ENCODE measurements around the gene HERC2.
A peak's percentile ranks its signal among the peaks of the same experiment; 100 is the strongest.
"Not testable (repeated sequence)": the region's sequence is repeated elsewhere in the genome, so short reads cannot be mapped to it uniquely, and the experiment has no call there.

The HERC2 gene, protein sequence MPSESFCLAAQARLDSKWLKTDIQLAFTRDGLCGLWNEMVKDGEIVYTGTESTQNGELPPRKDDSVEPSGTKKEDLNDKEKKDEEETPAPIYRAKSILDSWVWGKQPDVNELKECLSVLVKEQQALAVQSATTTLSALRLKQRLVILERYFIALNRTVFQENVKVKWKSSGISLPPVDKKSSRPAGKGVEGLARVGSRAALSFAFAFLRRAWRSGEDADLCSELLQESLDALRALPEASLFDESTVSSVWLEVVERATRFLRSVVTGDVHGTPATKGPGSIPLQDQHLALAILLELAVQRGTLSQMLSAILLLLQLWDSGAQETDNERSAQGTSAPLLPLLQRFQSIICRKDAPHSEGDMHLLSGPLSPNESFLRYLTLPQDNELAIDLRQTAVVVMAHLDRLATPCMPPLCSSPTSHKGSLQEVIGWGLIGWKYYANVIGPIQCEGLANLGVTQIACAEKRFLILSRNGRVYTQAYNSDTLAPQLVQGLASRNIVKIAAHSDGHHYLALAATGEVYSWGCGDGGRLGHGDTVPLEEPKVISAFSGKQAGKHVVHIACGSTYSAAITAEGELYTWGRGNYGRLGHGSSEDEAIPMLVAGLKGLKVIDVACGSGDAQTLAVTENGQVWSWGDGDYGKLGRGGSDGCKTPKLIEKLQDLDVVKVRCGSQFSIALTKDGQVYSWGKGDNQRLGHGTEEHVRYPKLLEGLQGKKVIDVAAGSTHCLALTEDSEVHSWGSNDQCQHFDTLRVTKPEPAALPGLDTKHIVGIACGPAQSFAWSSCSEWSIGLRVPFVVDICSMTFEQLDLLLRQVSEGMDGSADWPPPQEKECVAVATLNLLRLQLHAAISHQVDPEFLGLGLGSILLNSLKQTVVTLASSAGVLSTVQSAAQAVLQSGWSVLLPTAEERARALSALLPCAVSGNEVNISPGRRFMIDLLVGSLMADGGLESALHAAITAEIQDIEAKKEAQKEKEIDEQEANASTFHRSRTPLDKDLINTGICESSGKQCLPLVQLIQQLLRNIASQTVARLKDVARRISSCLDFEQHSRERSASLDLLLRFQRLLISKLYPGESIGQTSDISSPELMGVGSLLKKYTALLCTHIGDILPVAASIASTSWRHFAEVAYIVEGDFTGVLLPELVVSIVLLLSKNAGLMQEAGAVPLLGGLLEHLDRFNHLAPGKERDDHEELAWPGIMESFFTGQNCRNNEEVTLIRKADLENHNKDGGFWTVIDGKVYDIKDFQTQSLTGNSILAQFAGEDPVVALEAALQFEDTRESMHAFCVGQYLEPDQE (N-terminal part only)

GRCh38 chr15:28322129-28322588, at the start of gene HERC2:
HERC2 (minus strand) TSS chr15:28322179; CDS start chr15:28321433, 746 bp downstream.
- H3K9ac ChIP-seq (ENCODE audit: low read length in 5 of 5) = peak within 1 kb of the TSS in 1 of 5 donors; percentile 32
- H3K27me3 ChIP-seq (ENCODE audit: control insufficient read depth in 5 of 5, insufficient read depth in 4 of 5, low read length in 5 of 5); H3K27ac ChIP-seq (ENCODE audit: low read depth, low read length); H3K4me1 ChIP-seq (ENCODE audit: control insufficient read depth in 5 of 5, insufficient read depth in 5 of 5, low read length in 5 of 5); H3K9me3 ChIP-seq (ENCODE audit: control insufficient read depth in 5 of 5, low read length in 5 of 5); H3K36me3 ChIP-seq (ENCODE audit: control insufficient read depth in 5 of 5, insufficient read depth in 5 of 5, low read length in 5 of 5): not testable (repeated sequence)
- peak within 1 kb of the TSS in 4 of 5 donors; percentile 39 to 59 (median 43) for H3K4me3 ChIP-seq (ENCODE audit: low read depth in 1 of 5, low read length in 5 of 5)

DNA sequence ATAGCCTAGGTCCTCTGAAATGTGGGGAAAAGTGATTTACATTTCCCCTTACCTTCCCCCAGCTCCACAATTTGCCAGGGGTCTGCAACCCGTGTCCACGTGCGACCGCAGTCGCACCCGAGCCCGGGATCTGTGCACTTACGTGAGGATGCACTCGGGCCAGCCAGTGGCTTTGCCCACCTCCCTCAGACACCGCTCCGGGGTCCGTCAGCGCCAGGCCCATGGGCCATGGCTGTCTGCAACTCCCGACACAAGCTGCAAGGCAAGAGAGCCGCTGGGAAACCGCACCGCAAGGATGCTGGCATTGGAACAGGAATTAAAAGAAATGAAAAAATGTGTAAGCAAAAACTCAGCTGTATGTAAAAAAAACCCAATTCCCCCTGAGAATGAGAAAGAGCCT, 43.5 kb upstream of the HERC2 start:
- not testable (repeated sequence) for H3K27me3 ChIP-seq (ENCODE audit: control insufficient read depth in 5 of 5, insufficient read depth in 4 of 5, low read length in 5 of 5); H3K4me3 ChIP-seq (ENCODE audit: low read depth in 1 of 5, low read length in 5 of 5); H3K4me1 ChIP-seq (ENCODE audit: control insufficient read depth in 5 of 5, insufficient read depth in 5 of 5, low read length in 5 of 5); H3K36me3 ChIP-seq (ENCODE audit: control insufficient read depth in 5 of 5, insufficient read depth in 5 of 5, low read length in 5 of 5); H3K9ac ChIP-seq (ENCODE audit: low read length in 5 of 5); H3K9me3 ChIP-seq (ENCODE audit: control insufficient read depth in 5 of 5, low read length in 5 of 5); H3K27ac ChIP-seq (ENCODE audit: low read depth, low read length)

DNA sequence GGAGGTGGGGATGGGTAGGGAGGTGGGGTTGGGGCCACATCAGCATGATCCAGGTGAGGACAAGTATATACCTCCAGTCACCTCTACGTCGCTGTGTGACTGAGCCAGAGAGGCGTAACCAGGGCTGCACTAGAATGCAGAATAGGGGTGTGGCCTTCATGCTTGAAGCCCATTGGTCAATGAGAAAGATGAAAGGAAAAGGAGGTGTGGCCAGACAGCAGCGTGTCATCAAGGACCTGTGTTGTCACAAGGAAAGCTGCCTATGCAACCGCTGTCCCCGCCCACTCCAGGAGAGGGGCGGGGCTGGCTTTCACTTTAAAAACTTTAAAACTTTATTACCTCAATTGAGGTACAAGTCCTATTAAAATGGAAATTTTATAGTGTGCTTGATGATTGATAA, 36.0 kb upstream of the HERC2 start, which contains the start of gene GOLGA6L24:
Gene GOLGA6L24 (minus strand): TSS at position 101 of the 400 bp plus-strand sequence. CDS start 61 bp downstream, at position 40.
- not testable (repeated sequence) for H3K4me3 ChIP-seq (ENCODE audit: low read depth in 1 of 5, low read length in 5 of 5); H3K9me3 ChIP-seq (ENCODE audit: control insufficient read depth in 5 of 5, low read length in 5 of 5); H3K27me3 ChIP-seq (ENCODE audit: control insufficient read depth in 5 of 5, insufficient read depth in 4 of 5, low read length in 5 of 5); H3K4me1 ChIP-seq (ENCODE audit: control insufficient read depth in 5 of 5, insufficient read depth in 5 of 5, low read length in 5 of 5); H3K27ac ChIP-seq (ENCODE audit: low read depth, low read length); H3K9ac ChIP-seq (ENCODE audit: low read length in 5 of 5); H3K36me3 ChIP-seq (ENCODE audit: control insufficient read depth in 5 of 5, insufficient read depth in 5 of 5, low read length in 5 of 5)

- not testable (repeated sequence) for H3K36me3 ChIP-seq (ENCODE audit: control insufficient read depth in 5 of 5, insufficient read depth in 5 of 5, low read length in 5 of 5); H3K9me3 ChIP-seq (ENCODE audit: control insufficient read depth in 5 of 5, low read length in 5 of 5); H3K4me1 ChIP-seq (ENCODE audit: control insufficient read depth in 5 of 5, insufficient read depth in 5 of 5, low read length in 5 of 5); H3K27ac ChIP-seq (ENCODE audit: low read depth, low read length); H3K27me3 ChIP-seq (ENCODE audit: control insufficient read depth in 5 of 5, insufficient read depth in 4 of 5, low read length in 5 of 5)
- Histone ChIP-seq H3K4me3 (ENCODE audit: low read depth in 1 of 5, low read length in 5 of 5) (peak overlapping the region in 4 of 5 donors; percentile 39 to 59 (median 43)), H3K9ac (ENCODE audit: low read length in 5 of 5) (peak overlapping the region in 1 of 5 donors; percentile 32)
Observed at GRCh38 chr15:28321358-28322078, 461 bp downstream of the HERC2 start.

DNA sequence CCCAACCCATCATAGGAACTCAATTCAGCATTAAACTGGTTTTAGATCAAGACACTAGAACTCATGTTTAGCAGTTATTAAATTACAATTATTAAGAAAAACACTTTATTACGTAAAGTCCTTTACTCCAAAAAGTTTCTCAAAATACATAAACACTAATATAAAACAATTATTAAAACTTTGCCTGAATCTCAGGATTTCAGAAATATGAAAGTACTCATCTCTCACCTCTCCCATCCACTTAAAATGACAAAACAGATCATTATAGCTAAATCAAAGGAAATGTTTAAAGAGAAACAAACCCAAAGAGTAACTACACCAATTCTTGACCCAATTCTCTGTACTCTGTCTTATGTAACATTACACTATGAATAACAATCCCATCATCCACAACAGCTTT, 2.3 kb downstream of the HERC2 start:
- H3K4me3 ChIP-seq (ENCODE audit: low read depth in 1 of 5, low read length in 5 of 5); H3K36me3 ChIP-seq (ENCODE audit: control insufficient read depth in 5 of 5, insufficient read depth in 5 of 5, low read length in 5 of 5); H3K4me1 ChIP-seq (ENCODE audit: control insufficient read depth in 5 of 5, insufficient read depth in 5 of 5, low read length in 5 of 5); H3K9me3 ChIP-seq (ENCODE audit: control insufficient read depth in 5 of 5, low read length in 5 of 5); H3K27me3 ChIP-seq (ENCODE audit: control insufficient read depth in 5 of 5, insufficient read depth in 4 of 5, low read length in 5 of 5); H3K9ac ChIP-seq (ENCODE audit: low read length in 5 of 5); H3K27ac ChIP-seq (ENCODE audit: low read depth, low read length): not testable (repeated sequence)

GRCh38 chr15:28318828-28319227, 3.2 kb downstream of the HERC2 start:
- not testable (repeated sequence) for H3K9me3 ChIP-seq (ENCODE audit: control insufficient read depth in 5 of 5, low read length in 5 of 5); H3K4me1 ChIP-seq (ENCODE audit: control insufficient read depth in 5 of 5, insufficient read depth in 5 of 5, low read length in 5 of 5); H3K27me3 ChIP-seq (ENCODE audit: control insufficient read depth in 5 of 5, insufficient read depth in 4 of 5, low read length in 5 of 5); H3K9ac ChIP-seq (ENCODE audit: low read length in 5 of 5); H3K4me3 ChIP-seq (ENCODE audit: low read depth in 1 of 5, low read length in 5 of 5); H3K36me3 ChIP-seq (ENCODE audit: control insufficient read depth in 5 of 5, insufficient read depth in 5 of 5, low read length in 5 of 5); H3K27ac ChIP-seq (ENCODE audit: low read depth, low read length)

DNA sequence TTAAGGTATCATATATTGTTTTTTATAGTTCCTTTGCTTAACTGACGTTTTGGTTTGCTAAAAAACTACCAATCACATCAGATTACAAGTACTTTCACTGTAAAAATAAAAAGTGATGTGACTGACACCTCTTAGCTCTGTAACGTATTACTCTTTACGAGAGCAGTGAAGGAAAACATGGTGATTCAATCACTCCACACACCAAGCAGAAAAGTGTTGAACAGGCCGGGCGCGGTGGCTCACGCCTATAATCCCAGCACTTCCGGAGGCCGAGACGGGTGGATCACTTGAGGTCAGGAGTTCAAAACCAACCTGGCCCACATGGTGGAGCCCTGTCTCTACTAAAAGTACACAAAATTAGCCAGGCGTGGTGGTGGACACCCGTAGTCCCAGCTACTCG, 3.9 kb downstream of the HERC2 start:
- not testable (repeated sequence) for H3K27me3 ChIP-seq (ENCODE audit: control insufficient read depth in 5 of 5, insufficient read depth in 4 of 5, low read length in 5 of 5); H3K4me1 ChIP-seq (ENCODE audit: control insufficient read depth in 5 of 5, insufficient read depth in 5 of 5, low read length in 5 of 5); H3K36me3 ChIP-seq (ENCODE audit: control insufficient read depth in 5 of 5, insufficient read depth in 5 of 5, low read length in 5 of 5); H3K9me3 ChIP-seq (ENCODE audit: control insufficient read depth in 5 of 5, low read length in 5 of 5); H3K4me3 ChIP-seq (ENCODE audit: low read depth in 1 of 5, low read length in 5 of 5); H3K27ac ChIP-seq (ENCODE audit: low read depth, low read length); H3K9ac ChIP-seq (ENCODE audit: low read length in 5 of 5)

- not testable (repeated sequence) for H3K4me1 ChIP-seq (ENCODE audit: control insufficient read depth in 5 of 5, insufficient read depth in 5 of 5, low read length in 5 of 5); H3K4me3 ChIP-seq (ENCODE audit: low read depth in 1 of 5, low read length in 5 of 5); H3K36me3 ChIP-seq (ENCODE audit: control insufficient read depth in 5 of 5, insufficient read depth in 5 of 5, low read length in 5 of 5); H3K27me3 ChIP-seq (ENCODE audit: control insufficient read depth in 5 of 5, insufficient read depth in 4 of 5, low read length in 5 of 5); H3K27ac ChIP-seq (ENCODE audit: low read depth, low read length); H3K9ac ChIP-seq (ENCODE audit: low read length in 5 of 5); H3K9me3 ChIP-seq (ENCODE audit: control insufficient read depth in 5 of 5, low read length in 5 of 5)
Observed at GRCh38 chr15:28316958-28317357, 5.0 kb downstream of the HERC2 start.

DNA sequence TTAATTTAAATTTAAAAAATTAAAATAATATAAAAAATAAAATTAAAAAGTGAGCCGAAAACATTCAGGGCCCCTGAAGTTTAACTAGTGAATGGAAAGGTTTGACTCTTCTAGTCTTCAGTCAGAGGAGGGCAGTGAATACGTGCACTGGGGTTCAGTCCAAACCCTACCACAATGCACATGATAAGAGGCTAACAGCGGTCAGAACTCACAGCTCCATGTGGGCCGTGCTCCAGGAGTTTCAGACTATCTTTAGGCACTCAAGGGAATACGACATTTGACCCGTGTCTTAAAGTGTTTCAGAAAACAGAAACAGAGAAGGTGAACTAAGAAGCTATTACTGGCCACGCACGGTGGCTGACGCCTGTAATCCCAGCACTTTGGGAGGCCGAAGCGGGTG, 11.5 kb downstream of the HERC2 start:
- not testable (repeated sequence) for H3K9ac ChIP-seq (ENCODE audit: low read length in 5 of 5); H3K36me3 ChIP-seq (ENCODE audit: control insufficient read depth in 5 of 5, insufficient read depth in 5 of 5, low read length in 5 of 5); H3K27ac ChIP-seq (ENCODE audit: low read depth, low read length); H3K27me3 ChIP-seq (ENCODE audit: control insufficient read depth in 5 of 5, insufficient read depth in 4 of 5, low read length in 5 of 5); H3K4me1 ChIP-seq (ENCODE audit: control insufficient read depth in 5 of 5, insufficient read depth in 5 of 5, low read length in 5 of 5); H3K4me3 ChIP-seq (ENCODE audit: low read depth in 1 of 5, low read length in 5 of 5); H3K9me3 ChIP-seq (ENCODE audit: control insufficient read depth in 5 of 5, low read length in 5 of 5)

Measured in subcutaneous abdominal adipose tissue (tissue), 5 donors.